K562 treated with DMSO at 1 percent for 4 hours (cell line): Measurements from ENCODE around the gene CCDC120. TPM values are rescaled to one million over a fixed set of nuclear protein-coding genes. Genes with fewer than 3 reads are reported as not detected.

ENCODE experiments used
- total RNA-seq: library from RNA; unstranded; fragments of 300-600 nt; gene quantifications from 2 replicates; pipeline ENCODE4 v1.2.3, GENCODE V29; 2022; ENCODE audit not compliant: insufficient read depth

Gene CCDC120, protein sequence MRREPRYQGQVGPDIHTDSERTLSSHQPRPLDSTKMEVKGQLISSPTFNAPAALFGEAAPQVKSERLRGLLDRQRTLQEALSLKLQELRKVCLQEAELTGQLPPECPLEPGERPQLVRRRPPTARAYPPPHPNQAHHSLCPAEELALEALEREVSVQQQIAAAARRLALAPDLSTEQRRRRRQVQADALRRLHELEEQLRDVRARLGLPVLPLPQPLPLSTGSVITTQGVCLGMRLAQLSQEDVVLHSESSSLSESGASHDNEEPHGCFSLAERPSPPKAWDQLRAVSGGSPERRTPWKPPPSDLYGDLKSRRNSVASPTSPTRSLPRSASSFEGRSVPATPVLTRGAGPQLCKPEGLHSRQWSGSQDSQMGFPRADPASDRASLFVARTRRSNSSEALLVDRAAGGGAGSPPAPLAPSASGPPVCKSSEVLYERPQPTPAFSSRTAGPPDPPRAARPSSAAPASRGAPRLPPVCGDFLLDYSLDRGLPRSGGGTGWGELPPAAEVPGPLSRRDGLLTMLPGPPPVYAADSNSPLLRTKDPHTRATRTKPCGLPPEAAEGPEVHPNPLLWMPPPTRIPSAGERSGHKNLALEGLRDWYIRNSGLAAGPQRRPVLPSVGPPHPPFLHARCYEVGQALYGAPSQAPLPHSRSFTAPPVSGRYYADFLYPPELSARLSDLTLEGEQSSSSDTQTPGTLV
- 3.2 and 4.6 TPM in 2 replicates for total RNA-seq

DNA sequence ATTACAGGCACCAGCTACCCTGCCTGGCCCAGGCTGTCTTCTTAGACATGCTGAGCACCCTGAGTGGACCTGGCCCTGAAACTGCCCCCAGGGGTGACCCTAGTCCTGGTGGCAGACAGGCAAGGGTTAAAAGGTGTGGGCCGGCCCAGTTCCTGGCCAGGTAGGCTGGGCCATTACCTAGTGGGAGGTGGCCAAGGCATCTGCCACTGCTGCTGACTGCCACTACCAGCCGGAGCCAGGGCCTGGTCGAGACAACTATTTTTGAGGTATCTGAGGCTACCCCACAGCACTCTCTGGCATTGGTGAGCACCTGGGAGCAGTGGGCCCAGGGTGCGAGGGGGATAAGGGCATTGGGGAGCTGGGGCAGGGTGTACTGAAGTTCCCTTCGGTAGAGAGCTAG is at the start of gene CCDC120:
CCDC120 (plus strand) TSS at position 206 of the 400 bp plus-strand sequence. CDS start 3,043 bp downstream, outside the sequence.

DNA sequence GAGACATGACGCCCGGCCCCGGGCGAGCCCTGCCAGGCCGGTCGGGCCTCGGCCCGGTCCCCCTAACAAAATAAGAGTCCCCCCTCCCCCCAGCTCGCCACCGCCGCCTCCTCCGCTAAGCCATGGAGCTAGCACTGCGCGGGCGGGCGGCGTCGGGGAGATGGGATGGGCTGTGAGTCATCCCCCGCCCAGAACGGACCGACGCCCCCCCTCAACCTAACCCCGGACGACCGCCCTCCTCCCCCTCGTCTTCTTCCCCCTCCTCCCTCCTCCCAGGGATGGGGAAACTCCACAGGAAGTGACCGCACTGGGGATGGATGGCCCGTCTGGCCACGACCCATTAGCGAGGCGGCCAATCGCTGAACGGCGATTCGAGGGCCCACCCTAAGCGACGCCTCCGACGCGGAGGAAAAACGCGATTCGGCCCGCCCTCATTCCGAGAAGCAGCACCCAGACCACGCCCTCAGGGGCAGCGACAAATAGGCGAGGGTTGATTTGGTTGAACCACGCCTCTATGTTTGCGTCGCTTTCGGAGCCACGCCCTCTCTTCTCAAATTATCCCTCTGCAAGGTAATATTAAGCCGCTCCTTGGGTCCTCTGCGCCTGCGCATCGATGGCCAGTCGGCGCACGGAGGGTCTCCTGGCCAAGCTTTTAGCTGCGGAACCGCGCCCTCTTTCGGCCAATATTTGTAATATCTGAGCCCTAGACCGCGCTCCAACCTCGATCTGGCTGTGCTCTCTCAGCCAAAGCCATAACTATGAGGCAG is 15.4 kb upstream of the CCDC120 start, which contains the start of gene TFE3:
TFE3 (minus strand) TSS at position 138 of the 767 bp plus-strand sequence; CDS start at position 7, 131 bp downstream.

DNA sequence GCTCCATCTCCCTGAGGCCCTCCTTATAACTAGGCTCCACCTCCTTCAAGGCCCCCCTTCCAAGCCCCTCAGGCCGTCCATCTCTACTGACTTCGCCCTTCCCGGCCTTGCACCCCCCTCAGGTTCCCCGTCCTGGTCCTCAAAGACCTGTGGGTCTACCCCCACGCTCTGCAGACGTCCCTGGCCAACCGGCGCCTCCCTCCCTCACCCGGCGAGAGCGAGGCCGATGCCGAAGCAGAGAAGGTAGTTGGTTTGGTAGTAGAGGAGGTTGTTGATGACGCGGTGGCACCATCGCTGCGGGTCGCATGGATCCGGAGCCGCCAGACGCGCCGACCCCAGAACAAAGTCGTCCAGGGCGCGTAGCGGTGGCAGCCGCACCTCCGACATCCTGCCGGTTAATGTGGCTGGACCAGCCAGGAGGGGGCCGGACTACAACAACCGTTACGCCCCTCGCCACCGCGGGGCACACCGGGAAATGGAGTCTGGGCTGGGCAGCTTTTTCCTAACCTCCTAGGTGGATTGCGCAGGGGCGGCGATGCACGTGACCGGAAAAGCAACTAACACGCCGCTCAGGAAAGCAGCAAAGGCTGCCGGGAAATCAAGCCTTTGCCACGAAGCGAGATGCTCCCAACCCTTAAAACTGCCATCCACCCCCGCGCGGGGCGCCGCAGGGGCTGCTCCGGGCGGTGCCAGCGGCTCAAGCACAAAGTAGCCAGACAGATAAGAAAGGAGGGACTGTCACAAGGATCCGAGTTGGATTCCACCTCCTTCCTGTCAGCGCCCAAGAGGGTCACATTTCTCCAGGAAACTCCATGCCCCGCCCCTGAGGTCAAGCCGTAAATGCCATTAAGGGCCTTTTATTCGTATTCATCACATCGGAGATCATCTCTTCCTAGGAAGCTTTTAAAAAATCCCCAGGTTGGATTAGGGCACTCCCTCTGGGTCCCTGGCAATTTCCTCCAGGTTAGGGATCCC is 15.1 kb downstream of the CCDC120 start, which contains the start of gene PRAF2:
PRAF2 (minus strand) TSS at position 402 of the 975 bp plus-strand sequence; CDS start at position 387, 15 bp downstream.

DNA sequence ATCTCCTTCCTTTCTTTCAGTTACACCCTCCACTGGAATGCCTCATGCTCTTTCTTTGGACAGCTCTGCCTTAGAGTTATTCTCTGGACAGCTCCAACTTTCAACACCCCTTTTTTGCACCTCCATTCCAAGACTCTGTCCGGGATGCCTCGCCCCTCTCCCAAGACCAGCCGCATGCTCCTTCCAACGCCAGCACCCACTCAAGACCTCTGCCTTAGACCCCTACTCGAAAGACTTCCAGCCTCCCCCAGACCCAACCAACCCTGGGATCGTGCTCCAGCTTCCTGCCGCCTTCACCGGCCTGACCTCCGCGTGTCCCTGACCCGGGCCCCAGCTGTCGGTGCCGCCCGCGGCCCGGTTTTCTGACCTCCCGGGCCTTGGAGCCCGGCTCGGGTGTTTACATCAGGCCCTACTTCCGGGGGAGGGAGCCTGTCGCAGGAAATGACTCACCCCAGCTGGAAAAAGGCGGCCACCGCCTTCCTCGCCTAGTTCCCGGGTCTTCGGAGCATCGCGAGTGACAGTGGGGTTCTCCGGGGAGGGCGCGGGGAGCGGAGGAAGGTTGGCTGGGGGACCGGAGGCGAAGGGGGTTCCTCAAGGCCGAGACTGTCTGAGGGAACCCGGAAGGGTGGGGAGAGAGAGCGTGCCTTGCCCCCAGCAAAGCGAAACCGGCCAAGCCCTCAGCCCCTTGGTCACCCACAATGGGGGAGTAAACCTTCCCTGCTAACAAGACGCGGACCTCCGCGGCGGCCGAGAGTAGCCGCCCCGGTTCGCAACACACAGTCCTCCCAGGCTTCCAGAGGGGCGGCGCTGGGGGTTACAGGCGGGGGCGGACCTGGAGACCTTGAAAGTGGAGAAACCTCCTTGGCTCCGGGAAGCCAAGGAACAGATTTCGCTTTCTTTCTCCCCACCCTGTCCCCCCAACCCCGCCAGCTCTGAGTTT is 21.0 kb downstream of the CCDC120 start, which contains the start of gene WDR45:
WDR45 (minus strand) TSS at position 399 of the 940 bp plus-strand sequence. CDS start 1,792 bp downstream, outside the sequence.

Other genes starting within 250 kb of the CCDC120 start
- gene ERAS, start 232.5 kb upstream of the CCDC120 start, total RNA-seq = not detected in 2 replicates
- 2.7 TPM in 1 of 2 replicates, not detected in the other for gene PCSK1N, start 223.4 kb upstream of the CCDC120 start, total RNA-seq
- 197 and 214 TPM in 2 replicates for gene TIMM17B, start 161.2 kb upstream of the CCDC120 start, total RNA-seq
- 194 and 217 TPM in 2 replicates for gene PQBP1, start 161.1 kb upstream of the CCDC120 start, total RNA-seq
- gene SLC35A2, start 147.4 kb upstream of the CCDC120 start, total RNA-seq = 30.7 and 31.4 TPM in 2 replicates
- 84.9 and 120 TPM in 2 replicates for gene PIM2, start 140.0 kb upstream of the CCDC120 start, total RNA-seq
- gene OTUD5, start 101.4 kb upstream of the CCDC120 start, total RNA-seq = 73.0 and 87.7 TPM in 2 replicates
- 3.4 and 3.8 TPM in 2 replicates for gene KCND1, start 87.2 kb upstream of the CCDC120 start, total RNA-seq
- 26.9 and 27.0 TPM in 2 replicates for gene GRIPAP1, start 56.7 kb upstream of the CCDC120 start, total RNA-seq
- 25.4 and 31.6 TPM in 2 replicates for gene TFE3, start 15.6 kb upstream of the CCDC120 start, total RNA-seq
- gene PRAF2, start 15.0 kb downstream of the CCDC120 start, total RNA-seq = 2.9 and 7.4 TPM in 2 replicates
- gene WDR45, start 20.9 kb downstream of the CCDC120 start, total RNA-seq = 130 and 139 TPM in 2 replicates
- gene GPKOW, start 64.7 kb downstream of the CCDC120 start, total RNA-seq = 30.7 and 38.3 TPM in 2 replicates
- gene MAGIX, start 103.8 kb downstream of the CCDC120 start, total RNA-seq = 4.6 and 7.0 TPM in 2 replicates
- 260 and 274 TPM in 2 replicates for gene PLP2, start 112.9 kb downstream of the CCDC120 start, total RNA-seq
- gene PRICKLE3, start 127.4 kb downstream of the CCDC120 start, total RNA-seq = 18.2 and 23.2 TPM in 2 replicates
- gene SYP, start 141.2 kb downstream of the CCDC120 start, total RNA-seq = 0.83 and 2.3 TPM in 2 replicates
- gene CACNA1F, start 174.3 kb downstream of the CCDC120 start, total RNA-seq = 0.33 TPM in 1 of 2 replicates, not detected in the other
- 19.9 and 24.8 TPM in 2 replicates for gene CCDC22, start 176.5 kb downstream of the CCDC120 start, total RNA-seq
- not detected in 2 replicates for gene FOXP3, start 205.7 kb downstream of the CCDC120 start, total RNA-seq
- gene PPP1R3F, start 210.8 kb downstream of the CCDC120 start, total RNA-seq = 3.4 and 4.3 TPM in 2 replicates
- gene GAGE10, start 244.6 kb downstream of the CCDC120 start, total RNA-seq = not detected in 2 replicates